ENCODE measurements around the gene ALX3.
A peak's percentile ranks its signal among the peaks of the same experiment; 100 is the strongest.
"Not testable (repeated sequence)": the region's sequence is repeated elsewhere in the genome, so short reads cannot be mapped to it uniquely, and the experiment has no call there.

Gene ALX3

DNA sequence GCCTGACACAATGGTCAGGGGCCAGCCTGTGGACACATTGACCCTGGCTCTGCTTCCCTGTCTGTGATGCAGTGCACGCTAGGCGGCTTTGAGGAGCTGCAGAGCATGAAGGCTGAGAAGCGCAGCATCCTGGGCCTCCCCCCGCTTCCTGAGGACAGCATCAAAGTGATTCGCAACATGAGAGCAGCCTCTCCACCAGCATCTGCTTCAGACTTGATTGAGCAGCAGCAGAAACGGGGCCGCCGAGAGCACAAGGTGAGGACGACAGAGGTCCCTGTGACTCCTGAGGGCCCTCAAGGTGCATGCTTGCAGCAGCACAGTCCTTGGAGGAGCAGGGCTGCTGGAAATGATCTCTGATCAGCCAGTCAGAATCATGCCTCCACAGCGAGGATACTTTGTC, 27.5 kb downstream of the ALX3 start:
- no peak for DNase-seq (ENCODE audit: low spot score)

DNA sequence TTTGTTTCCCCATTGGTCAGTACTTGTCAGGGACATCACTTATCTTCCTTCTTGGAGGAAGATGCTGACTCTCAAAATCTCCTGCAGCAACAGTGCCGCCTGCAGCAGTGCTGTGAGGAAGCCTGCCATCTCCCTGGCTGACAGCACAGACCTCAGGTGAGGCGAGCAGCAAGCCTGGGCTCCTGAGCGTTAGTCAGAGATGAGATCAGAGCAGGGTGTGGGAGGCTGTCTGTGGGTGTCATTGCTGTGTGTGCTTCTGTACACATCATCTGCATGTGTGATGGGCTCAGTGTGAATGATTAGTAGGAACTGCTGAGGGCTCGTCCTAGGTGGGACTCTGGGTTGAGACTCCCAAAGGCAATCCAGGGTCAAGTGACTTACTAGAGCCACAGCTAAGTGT, 29.9 kb downstream of the ALX3 start:
- DNase-seq (ENCODE audit: low spot score): no peak

DNA sequence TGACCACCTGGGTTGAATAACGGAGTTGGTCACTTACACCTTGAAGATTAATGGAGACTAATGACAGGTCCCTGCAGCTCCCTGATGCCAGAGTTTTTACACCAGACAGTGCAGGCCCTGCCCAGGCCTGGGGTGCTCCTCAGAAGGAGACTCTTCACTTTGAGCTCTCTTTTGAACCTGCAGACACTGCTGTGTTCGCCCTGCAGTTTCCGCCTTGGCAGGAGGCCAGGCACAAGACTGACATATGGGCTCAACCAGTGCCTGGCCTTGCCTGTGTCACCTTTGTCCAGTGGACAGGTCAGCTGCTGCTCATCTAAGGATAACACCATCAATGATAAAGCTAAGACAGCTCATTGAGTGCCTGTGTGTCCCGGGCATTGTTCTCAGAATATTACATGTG, 30.8 kb downstream of the ALX3 start:
- DNase-seq (ENCODE audit: low spot score): no peak

DNA sequence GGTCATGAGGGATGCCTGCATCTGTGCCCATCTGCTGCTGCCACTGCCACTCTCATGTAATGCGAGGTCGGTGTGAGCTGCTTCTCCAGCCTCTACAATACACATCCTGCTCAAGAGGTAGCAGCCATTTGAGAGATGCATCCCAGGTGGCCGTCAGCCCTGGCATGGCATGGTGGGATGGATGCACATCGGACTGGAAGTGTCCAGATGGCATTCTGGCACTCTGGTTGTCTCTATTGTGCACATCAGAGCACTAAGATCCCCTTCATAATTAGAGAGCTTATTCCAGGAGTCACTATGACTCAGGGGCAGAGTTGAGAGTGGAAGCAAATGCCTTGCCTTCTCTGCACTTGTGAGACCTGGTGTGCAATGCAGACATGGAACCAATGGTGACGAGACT, 32.2 kb downstream of the ALX3 start:
- no peak for DNase-seq (ENCODE audit: low spot score)

DNA sequence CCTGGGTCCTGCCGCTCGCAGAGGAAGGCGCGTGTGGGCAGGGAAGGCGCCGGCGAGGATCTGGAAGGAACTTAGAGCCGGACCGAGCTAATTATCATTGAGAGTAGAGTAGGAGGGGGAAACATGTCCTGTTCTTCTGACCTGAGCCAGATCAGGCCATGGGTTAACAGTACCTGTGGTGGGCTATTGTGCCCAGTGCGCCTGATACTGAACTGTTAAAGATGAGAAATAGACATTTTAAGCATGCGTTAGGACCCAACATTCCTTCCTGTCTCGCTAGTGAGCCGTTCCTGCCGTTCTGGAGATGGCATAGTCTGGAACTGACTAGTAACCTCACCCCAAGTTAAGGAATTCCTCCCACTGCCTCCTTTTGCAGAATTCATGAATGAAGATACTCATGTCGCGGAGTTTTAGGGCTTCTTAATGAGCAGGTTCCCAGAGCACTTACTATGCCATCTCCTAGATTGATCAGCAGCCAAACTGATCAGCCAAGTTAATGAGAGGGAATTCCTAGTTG, 35.2 kb downstream of the ALX3 start:
- no peak for DNase-seq (ENCODE audit: low spot score)

DNA sequence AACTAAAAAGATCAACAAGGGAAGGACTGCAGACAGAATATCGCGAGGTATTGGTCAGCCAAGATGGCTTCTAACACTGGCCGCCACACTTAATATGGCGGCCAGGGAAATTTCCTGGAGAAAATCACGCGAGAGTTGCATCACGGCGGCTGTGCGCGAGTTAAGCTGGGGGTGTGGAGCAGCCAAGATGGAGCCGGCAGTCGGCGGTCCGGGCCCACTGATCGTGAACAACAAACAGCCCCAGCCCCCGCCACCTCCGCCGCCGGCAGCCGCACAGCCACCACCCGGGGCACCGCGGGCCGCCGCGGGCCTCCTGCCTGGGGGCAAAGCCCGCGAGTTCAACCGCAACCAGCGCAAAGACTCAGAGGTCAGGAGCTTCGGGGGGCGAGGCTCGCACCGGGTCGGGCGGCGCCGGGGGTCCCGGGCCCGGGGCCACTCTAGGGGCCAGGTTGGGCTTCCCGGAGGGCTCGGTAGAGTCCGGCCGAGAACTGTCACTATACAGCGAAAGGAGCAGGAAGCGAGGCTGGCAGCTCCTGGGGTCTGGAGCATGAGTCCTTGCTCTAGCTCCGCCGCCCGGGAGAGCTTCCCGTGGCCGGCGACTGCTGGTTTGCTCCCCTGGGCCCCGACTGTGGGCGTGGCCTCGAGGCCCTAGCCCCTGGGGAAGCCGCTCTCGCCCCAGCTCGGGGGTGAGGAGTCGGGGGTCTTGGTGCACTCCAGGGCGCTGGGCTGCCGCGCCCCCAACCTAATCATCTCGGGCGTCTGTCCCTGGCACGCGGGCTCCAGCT, 35.8 kb downstream of the ALX3 start, which contains the start of gene STRIP1:
Gene STRIP1, plus strand, starts transcription at position 174 of the 785 bp plus-strand sequence. Its CDS starts 14 bp downstream, at position 188.
- DNase-seq (ENCODE audit: low spot score): peak; percentile 98

DNA sequence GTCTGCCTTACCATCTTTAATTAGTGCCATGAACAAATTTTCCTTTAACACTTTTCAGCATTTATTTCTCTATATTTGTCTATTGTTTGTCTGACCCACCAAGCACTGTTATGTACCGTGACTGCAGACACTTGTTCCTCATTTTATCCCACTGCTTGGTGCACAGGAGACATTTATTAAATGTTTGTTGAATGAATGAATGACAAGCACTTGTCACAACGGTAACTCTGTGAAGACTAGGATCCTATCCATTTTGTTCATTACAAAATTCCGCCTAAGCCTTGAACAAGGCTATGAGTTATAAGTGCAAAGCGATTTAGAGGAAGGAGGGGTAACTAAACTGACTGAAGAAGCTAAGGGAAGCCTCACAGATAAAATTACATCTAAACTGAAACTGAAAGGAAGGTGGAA, 36.4 kb downstream of the ALX3 start:
- DNase-seq (ENCODE audit: low spot score): no peak

DNA sequence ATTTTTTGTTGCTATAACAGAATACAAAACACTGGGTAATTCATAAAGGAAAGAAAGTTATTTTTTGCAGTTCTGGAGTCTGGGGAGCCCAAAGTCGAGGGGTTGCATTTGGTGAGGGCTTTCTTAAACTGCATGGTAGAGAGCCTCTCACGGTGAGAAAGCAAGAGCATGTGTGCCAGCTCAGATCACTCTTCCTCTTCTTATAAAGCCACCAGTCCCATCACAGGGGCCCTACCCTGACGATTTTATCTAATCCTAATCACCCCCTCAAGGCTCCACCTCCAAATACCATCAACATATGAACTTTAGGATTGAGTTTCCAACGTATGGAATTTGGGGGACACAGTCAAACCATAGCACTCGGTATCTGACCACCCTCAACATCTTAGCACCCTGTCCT, 37.1 kb downstream of the ALX3 start:
- no peak for DNase-seq (ENCODE audit: low spot score)

DNA sequence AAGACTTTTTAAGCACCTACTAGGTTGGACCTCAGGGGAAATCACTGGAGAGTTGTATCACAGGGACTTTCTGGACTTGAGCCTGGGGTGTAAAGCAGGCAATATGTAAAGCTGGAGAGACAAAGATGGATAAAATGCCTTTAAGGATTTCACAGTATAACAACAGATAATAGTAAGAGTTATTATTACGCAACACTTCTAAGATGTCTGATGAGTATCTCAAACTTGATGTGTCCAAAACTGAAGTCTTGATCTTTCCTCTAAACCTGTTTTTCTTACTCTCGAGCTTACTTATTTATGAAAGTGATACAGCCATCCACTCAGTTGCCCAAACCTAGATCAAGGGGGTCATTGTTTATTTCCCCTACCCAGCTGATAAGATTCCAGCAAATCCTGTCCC, 38.1 kb downstream of the ALX3 start:
- DNase-seq (ENCODE audit: low spot score): no peak

DNA sequence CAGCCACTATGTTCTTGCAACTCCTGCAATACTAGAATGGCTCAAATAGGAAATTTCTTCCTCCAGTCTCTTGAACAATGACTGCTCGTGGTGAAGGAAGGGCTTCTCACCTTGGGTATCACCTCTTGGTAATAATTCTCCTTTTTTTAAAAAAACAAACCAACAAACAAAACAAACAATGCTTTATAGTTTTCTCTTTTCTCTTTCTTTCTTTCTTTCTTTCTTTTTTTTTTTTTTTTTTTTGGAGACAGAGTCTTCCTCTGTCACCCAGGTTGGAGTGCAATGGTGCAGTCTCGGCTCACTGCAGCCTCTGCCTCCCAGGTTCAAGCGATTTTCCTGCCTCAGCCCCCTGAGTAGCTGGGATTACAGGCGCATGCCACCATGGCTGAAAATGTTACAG, 39.8 kb downstream of the ALX3 start:
- not testable (repeated sequence) for DNase-seq (ENCODE audit: low spot score)

DNA sequence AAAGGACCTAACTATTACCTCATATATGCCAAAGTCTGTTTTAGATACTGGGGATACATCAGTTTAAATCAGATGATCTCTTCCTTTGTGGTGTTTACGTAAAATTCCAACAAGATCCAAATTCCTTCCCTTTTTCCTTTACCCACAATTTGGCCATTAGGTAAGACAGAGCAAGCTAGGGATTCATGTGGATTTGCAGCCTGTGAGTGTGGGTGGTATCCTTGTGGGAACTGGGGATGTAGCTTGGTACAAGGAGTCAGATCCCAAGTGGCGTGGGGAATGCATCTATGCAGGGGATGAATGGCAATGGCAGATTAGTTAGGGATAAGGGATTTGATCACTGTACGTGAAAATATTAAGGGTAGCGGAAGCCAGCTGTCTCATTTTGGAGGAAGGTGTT, 45.9 kb downstream of the ALX3 start:
- no peak for DNase-seq (ENCODE audit: low spot score)

DNA sequence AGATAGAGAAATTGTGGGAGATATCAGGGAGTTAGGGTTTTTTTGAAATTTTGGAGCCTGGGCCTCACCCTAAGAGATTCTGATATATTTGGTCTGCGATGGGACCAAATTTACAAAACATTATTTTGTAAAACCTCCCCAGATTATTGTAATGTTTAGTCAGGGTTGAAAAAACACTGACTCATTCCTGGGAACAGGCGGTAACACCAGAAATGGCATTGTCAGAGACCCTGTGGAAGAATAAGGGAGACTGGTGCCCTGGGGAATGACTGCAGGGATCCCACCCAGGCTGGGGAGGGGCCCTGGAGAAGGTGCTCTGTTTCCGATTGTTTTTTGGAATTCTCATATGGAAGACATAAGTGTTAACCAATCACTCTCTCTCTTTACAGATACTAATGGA, 49.2 kb downstream of the ALX3 start:
- no peak for DNase-seq (ENCODE audit: low spot score)

DNA sequence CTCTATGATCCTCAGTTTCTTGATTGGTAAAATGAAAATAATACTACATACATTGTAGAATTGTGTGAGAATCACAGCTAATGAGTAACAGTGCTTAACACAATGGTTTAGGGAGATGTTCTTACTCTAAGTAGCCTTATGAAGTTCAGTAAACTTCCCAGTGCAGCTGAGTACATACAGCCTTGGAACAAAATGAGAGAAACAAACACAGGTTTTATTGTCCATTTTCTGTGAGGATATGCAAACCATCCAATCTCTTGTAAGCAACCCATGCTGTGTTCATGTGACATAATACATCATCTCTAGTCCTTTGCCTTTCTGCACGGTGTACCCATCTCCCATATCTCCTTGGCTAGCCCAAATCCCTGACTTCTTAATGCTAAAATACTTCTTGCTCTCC, 50.7 kb downstream of the ALX3 start:
- DNase-seq (ENCODE audit: low spot score): no peak

DNA sequence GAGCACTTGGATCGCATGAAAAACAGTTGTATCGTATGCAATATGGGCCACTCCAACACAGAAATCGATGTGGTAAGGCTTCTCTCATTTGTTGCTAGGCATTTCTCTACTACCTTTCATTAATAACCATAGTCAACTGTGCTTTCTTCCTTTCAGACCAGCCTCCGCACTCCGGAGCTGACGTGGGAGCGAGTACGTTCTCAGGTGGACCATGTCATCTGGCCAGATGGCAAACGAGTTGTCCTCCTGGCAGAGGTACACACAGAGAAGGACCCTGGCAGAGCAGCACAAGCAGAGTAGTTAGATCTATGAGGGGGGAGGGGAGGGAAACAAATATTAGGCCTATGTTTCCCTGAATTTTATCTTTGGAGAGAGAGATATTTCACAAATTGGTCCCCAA, 52.1 kb downstream of the ALX3 start:
- no peak for DNase-seq (ENCODE audit: low spot score)

DNA sequence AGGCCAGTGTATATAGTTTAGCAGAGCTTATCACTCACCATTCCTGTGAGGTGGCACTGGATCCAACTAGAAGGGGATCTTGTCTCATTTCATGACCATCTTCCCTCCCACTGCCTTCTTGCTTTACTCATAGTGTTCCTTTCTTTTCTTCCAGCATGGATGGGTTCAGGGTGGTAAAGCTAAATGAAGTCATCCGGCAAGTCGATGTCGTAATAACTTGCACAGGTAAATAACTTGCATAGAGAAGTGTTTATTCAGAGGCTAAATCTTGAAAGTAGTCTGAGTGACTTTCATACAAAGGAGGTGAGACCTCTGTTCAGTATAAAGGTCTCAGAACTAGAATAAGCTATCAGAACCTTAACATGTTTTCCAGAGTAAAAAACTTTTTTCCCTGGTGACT, 52.7 kb downstream of the ALX3 start:
- no peak for DNase-seq (ENCODE audit: low spot score)

DNA sequence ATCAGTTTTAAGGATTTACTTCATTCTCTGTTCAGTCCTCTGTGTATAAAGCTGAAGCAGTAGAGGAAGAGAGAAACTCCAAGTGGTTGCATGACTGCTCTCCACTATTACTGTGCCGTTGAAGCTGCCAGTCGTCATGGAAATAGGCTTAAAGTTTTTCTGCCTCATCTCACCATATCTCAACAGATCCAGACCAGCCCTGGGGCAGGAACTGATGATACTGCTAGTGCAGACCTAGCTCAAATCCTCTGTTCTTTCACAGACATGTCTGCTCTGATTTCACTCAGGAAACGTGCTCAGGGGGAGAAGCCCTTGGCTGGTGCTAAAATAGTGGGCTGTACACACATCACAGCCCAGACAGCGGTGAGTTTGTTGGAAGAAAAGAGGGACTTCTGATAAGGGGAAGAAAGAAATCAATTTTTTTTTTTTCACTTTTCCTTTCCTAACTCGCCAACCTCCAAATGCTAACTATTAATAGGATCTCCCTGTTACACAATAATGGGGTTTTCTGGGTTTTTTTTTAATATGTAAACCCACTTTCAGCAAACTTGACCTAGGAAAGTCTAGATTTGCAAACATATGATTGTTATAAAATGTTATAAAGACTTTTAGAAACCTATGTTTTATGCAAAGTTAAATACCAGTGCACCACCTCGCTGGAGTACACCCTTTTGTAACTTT, 58.2 kb downstream of the ALX3 start:
- DNase-seq (ENCODE audit: low spot score): peak; percentile 82

DNA sequence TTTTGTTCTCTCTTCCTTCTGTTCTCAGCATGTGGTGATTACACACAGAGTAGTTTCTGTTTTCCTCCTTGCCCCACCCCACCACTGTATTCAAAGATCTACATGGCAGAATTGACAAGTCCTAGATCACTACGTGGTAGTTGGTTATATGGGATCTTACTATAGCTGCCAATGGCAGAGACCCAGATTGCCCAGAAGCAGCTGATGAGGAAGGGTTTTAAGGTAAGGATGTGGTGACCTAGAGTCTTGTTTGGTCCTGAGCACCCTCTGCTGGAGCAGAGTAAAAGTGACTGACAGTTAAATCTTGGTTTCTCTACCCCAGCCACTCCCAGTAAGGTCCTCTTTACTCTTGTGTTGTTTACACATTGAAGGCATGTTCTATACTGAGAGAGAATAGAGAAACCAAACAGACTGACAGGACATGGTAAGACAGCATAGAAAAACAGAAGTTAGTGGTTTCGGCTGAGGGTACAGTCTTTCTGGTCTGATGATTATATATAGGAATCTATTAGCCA, 58.9 kb downstream of the ALX3 start:
- DNase-seq (ENCODE audit: low spot score): peak; percentile 93

All from NAMALWA (cell line).